GM19035 (cell line): Measurements from ENCODE around the gene C2CD2.
A peak's percentile ranks its signal among the peaks of the same experiment; 100 is the strongest.

Source experiments
- ATAC-seq: cut with Tn5 transposase; IDR thresholded peaks from one replicate; pipeline ENCODE4 v1.9.1; 2021; ENCODE audit not compliant: unreplicated experiment

Gene C2CD2

GRCh38 chr21:41869771-41870170 is 84.0 kb downstream of the C2CD2 start:
- ATAC-seq = no peak

DNA sequence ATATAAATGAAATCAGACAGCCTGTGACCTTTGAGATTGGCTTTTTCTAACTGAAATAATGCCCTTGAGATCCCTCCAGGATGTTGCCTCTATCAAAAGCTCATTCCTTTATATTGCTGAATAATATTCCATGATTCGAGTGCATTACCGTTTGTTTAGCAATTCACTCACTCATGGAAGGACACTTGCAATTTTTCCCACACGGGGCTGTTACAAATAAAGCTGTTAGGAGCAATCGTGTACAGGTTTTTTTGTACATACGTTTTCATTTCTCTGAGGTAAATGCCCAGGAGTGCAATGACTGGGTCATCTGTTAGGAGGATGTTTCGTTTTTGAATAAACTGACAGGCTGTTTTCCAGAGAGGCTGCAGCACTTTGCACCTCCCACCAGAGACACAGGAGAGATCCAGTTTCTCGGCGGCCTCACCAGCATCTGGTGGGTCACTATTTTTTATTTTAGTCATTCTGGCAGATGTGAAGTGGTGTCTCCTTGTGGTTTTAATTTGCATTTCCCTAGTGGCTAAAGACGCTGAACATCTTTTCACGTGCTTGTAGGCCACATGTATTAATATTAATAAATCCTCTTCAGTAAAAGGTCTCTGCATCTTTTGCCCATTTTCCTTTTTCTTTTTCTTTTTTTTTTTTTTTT is 85.6 kb downstream of the C2CD2 start:
- peak; percentile 49 for ATAC-seq

DNA sequence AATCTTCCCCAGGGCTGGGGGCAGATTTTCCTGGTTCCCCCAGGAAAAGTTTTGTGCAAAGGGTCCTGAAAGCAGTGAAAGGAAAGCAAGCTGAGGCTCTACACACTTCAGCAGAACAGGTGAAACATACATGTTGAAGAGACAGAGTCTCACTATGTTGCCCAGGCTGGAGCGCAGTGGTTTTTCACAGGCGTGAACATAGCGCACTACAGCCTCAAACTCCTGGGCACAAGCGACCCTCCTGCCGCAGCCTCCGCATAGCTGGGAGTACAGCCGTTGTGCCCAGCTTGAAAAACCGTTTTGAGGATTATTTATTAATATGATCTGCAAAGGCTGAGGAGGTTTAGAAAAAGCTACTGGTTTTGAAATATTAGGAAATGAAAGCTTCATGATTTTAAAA is 86.5 kb downstream of the C2CD2 start:
- no peak for ATAC-seq

GRCh38 chr21:41866274-41866809 is 87.5 kb downstream of the C2CD2 start:
- no peak for ATAC-seq

- peak; percentile 42 for ATAC-seq
Measured at GRCh38 chr21:41865002-41865777, 88.6 kb downstream of the C2CD2 start.

- no peak for ATAC-seq
Measured at GRCh38 chr21:41864311-41865001, 89.4 kb downstream of the C2CD2 start.

DNA sequence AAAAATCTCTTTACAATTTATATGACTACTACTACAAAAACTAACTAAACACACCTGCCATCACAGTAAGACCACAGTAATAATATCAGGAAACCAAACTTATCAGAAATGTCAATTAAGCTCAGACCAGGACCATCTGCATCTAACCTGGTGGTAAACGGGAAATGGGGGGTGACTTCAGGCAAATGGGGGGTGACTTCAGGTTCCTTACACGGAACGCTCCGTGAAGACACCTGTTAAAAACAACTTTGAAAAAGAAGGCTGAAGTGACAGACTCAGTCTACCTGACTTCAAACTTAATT is 90.4 kb downstream of the C2CD2 start:
- no peak for ATAC-seq

- ATAC-seq = no peak
Measured at GRCh38 chr21:41861987-41862386, 91.8 kb downstream of the C2CD2 start.

DNA sequence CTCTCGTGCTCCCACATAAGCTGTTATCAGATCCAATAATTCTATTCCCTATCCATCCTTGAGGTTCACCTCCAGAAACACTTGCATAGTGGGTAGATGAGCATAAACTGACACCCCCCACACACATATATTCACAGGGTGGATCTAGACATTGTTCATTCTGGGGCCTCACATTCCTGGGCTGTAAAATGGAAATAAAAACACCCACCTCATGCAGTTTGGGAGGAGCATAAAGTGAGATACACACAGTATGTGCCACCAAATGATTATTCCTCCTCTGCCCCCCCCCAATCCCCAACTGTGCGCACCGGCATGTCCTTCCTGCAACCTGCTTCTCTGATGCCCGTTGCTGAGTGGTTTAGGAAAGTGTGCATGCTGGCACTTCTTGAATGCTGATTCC is 92.6 kb downstream of the C2CD2 start:
- no peak for ATAC-seq

- ATAC-seq = no peak
Measured at GRCh38 chr21:41859297-41859980, 94.4 kb downstream of the C2CD2 start.

DNA sequence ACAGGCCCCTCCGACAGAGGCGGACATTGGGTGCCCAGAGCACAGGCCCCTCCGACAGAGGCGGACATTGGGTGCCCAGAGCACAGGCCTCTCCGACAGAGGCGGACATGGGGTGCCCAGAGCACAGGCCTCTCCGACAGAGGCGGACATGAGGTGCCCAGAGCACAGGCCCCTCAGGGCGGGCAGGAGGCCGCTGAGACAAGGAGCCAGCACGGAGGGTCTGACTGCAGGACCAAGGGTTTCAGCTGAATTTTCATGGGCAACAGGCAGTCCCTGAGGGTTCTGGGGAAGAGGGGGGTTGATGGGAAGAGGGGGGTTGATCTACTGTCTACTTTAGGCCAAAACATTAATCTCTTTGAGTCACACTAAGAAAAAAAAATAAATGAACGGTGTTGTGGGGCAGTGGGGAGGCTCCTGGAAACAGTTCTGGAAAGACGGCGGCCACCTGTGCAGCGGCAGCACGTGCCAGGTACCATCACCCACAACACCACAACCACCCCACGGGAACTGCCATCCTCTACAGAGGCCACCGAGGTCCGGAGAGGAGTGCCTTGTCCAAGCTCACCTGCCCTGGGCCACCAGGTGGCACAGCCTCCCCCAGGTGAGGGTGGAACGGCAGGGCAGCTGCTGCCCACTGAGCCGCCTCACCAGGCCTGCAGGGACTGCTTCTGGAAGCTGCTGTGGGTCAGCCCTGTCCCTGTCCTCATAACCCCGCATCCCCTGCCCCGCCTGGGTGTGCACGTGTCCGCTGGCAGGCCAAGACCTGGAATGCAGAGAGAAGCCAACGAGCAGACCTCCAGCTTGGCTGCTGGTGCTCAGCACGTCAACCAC is 95.1 kb downstream of the C2CD2 start:
- no peak for ATAC-seq

DNA sequence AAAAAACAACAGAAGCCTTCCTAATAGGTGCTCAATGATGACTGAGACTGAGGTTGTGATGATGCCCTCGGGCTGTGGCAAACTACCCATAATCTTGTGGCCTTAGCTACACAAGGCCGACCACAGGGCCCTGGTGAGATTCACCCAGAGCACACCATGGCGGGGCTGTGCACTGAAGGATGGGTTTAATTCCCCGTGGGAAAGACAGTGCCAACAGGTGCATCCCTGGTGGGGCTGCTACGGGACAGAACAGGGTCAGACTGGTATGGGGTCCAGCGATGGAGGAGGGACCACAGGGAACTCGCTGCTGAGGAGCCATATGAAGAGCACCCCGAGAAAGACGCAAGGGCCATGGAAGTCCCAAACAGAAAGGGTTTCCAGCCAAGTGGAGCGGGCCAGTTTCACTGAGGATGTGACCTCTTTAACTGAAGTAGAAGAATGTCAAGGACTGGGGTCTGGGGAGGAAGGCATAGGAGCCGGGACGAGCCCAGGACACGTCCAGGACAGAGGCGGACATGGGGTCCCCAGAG is 96.0 kb downstream of the C2CD2 start:
- ATAC-seq = no peak

DNA sequence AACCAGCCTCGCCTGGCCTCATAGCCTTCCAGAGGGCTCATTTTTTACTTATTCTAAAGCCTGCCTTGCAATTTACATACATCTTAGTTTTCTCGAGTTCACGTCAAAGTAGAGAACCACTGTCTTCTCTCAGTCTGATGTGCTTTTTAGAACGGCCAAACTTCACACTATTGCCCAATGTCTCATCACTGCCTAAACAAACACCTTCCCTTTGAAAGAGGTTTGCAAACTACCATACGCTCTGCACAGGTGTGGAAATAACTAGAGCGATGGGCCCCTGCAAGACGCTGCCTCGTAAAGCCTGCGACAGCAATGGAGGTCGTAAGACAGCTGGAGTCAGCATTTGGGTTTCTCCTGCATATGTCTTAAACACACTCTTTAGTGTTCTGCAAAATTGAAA is 97.2 kb downstream of the C2CD2 start:
- ATAC-seq = no peak

GRCh38 chr21:41854426-41854995 is 99.3 kb downstream of the C2CD2 start:
- ATAC-seq = no peak

GRCh38 chr21:41852929-41853320 is 100.9 kb downstream of the C2CD2 start:
- no peak for ATAC-seq

- ATAC-seq = no peak
Measured at GRCh38 chr21:41852151-41852928, 101.5 kb downstream of the C2CD2 start.

GRCh38 chr21:41851090-41851790 is 102.6 kb downstream of the C2CD2 start:
- no peak for ATAC-seq

DNA sequence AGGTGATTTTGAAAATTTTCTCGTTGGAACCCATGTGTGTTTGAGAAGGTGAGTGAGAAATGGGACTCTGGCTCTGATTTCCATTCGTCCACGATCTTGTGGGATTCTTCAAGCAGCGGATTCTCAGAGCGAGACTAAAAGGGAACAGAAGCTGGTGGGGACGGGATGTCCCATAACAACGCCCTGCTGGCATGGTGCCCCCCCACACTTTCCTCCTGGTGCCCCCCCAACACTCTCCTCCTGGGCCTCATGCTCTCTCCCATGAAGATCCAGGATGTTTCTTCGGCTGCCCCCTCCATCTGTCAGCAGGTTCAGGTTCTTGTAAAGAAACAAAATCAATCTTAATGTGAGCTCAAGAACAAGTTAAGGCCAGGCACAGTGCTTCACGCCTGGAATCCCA is 103.7 kb downstream of the C2CD2 start:
- no peak for ATAC-seq
